Gastroesophageal sphincter (tissue), 3 donors: ENCODE results near the gene CFAP58.

Source experiments
- CTCF ChIP-seq, 4 experiments: fragments of 200-600 bp in 2 of 4; fragments of 450-650 bp in 2 of 4; sonication (generic) in 1 of 4; IDR thresholded peaks; one replicate each; pipeline ENCODE4 v1.5.1; 2017 to 2019; ENCODE audit warnings: antibody characterized with exemption in 4 of 4, mild to moderate bottlenecking in 2 of 4, moderate library complexity in 2 of 4
- EP300 ChIP-seq: sonication (generic); formaldehyde crosslinking; IDR thresholded peaks from one replicate; pipeline ENCODE4 v1.6.1; 2017; ENCODE audit warnings: antibody characterized with exemption, mild to moderate bottlenecking
- POLR2A ChIP-seq, 2 donors: fragments of 450-650 bp; IDR thresholded peaks; one replicate each; pipeline ENCODE4 v1.6.1; 2017; ENCODE audit warnings: antibody characterized with exemption in 2 of 2, mild to moderate bottlenecking in 2 of 2, moderate library complexity in 1 of 2
- POLR2AphosphoS5 ChIP-seq: sonication (generic); formaldehyde crosslinking; IDR thresholded peaks from one replicate; pipeline ENCODE4 v1.6.1; 2017; ENCODE audit warnings: antibody characterized with exemption

GRCh38 chr10:104501449-104501848 lies 147.8 kb downstream of the CFAP58 start:
- TF ChIP-seq POLR2A (IDR thresholded peaks at IDR 0.05), result no peak
- no peak for TF ChIP-seq EP300
- TF ChIP-seq CTCF (IDR thresholded peaks at IDR 0.05), result no peak
- TF ChIP-seq POLR2AphosphoS5, result no peak
